ENCODE data around the gene DHX29.

DHX29 gene

GRCh38 chr5:55226934-55227663 lies 80.4 kb downstream of the DHX29 start, which contains the start of gene MCIDAS:
MCIDAS (minus strand) TSS chr5:55227315; CDS start chr5:55227138, 177 bp downstream.
- CTCF ChIA-PET = interaction anchor here (1.0 to 2.0 kb wide), 9 partner anchors 8 to 66 kb away, joined by 3 to 18 read pairs (median 6); no protein-coding TSS in a partner anchor
- peak; percentile 79 for DNase-seq (ENCODE audit: extremely low spot score)
- POLR2A ChIA-PET = interaction anchor here (0.6 kb wide), 1 partner anchor 15 kb away, joined by 4 read pairs; no protein-coding TSS in a partner anchor
- no peak for TF ChIP-seq CTCF (IDR thresholded peaks at IDR 0.05; ENCODE audit: control extremely low read depth, extremely low read depth, low read depth, missing control alignments)

- CTCF ChIA-PET = interaction anchor here (0.6 to 2.1 kb wide), 12 partner anchors 9 to 475 kb away, joined by 3 to 18 read pairs (median 4); no protein-coding TSS in a partner anchor
- peak; percentile 87 for TF ChIP-seq CTCF (IDR thresholded peaks at IDR 0.05; ENCODE audit: control extremely low read depth, extremely low read depth, low read depth, missing control alignments)
- POLR2A ChIA-PET = interaction anchor here (0.6 kb wide), 1 partner anchor 16 kb away, joined by 4 read pairs; no protein-coding TSS in a partner anchor
- peak; percentile 74 for DNase-seq (ENCODE audit: extremely low spot score)
These were observed 81.2 kb downstream of the DHX29 start for GRCh38 chr5:55226027-55226933.

- no peak for TF ChIP-seq CTCF (IDR thresholded peaks at IDR 0.05; ENCODE audit: control extremely low read depth, extremely low read depth, low read depth, missing control alignments)
- ChIA-PET POLR2A (no interaction called here), CTCF (interaction anchor here (1.2 to 2.1 kb wide), 6 partner anchors 8 to 466 kb away, joined by 4 to 18 read pairs (median 5); no protein-coding TSS in a partner anchor)
- DNase-seq (ENCODE audit: extremely low spot score) = no peak
These were observed 82.1 kb downstream of the DHX29 start for GRCh38 chr5:55225346-55225745.

- ChIA-PET CTCF (interaction anchor here (1.0 to 1.8 kb wide), 4 partner anchors 9 to 20 kb away, joined by 3 to 6 read pairs (median 4); partner anchors contain the start of gene CCNO), POLR2A (no interaction called here)
- no peak for TF ChIP-seq CTCF (IDR thresholded peaks at IDR 0.05; ENCODE audit: control extremely low read depth, extremely low read depth, low read depth, missing control alignments)
These were observed 83.7 kb downstream of the DHX29 start for GRCh38 chr5:55223812-55224240.

GRCh38 chr5:55222985-55223811 lies 84.3 kb downstream of the DHX29 start:
- CTCF ChIA-PET = interaction anchor here (1.0 to 1.8 kb wide), 4 partner anchors 10 to 21 kb away, joined by 3 to 6 read pairs (median 4); partner anchors contain the start of gene CCNO
- peak; percentile 33 for DNase-seq (ENCODE audit: extremely low spot score)
- POLR2A ChIA-PET = no interaction called here
- TF ChIP-seq CTCF (IDR thresholded peaks at IDR 0.05; ENCODE audit: control extremely low read depth, extremely low read depth, low read depth, missing control alignments) = no peak

More at GRCh38 chr5:55223812-55224240, 83.7 kb downstream of the DHX29 start:
- DNase-seq (ENCODE audit: extremely low spot score) = no peak
